GM19467 (cell line): ENCODE data around the gene PURA.

Experiments used
- ATAC-seq: cut with Tn5 transposase; IDR thresholded peaks from one replicate; pipeline ENCODE4 v1.9.1; 2021; ENCODE audit warnings: mild to moderate bottlenecking, moderate library complexity; ENCODE audit not compliant: unreplicated experiment

PURA gene

DNA sequence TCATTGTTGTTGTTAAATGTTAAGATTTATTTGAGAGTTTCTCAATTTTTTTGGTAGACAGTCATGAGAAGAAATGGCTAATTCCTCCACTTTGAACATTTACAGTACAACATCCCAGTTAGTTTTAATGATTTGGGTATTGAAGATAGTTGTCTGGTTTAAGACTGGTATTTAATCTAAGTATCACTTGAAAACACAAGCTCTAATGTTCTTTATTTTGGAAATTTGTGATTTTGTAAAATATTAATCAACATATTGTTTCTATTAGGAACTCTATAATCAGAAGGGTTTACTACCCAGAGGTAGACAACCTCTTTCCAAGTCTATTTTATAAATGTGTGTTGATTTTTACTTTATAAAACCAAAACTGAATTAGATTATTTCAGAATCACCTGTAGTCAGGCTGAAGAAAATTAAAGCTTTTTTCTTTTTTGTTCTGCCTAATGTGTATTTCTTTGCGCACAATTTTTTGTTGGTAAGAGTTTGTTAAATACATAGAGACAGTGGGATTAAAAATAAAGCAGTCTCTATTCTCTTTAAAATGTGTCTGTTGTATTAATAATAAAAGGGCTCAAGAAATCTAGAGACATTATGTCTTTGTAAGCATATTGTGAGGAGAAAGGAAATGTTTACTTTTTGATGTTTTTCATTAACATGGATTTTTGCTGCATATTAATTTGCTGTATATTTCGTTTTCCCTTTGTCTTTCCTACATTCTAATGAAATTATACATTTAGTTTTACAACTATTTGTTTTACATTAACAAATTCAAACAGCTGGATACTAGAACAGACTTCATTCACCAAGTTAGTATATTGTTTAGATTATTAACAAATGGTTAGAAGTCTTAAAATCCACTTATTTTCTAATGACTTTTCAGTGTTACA, 3.9 kb upstream of the PURA start:
- ATAC-seq, result no peak

DNA sequence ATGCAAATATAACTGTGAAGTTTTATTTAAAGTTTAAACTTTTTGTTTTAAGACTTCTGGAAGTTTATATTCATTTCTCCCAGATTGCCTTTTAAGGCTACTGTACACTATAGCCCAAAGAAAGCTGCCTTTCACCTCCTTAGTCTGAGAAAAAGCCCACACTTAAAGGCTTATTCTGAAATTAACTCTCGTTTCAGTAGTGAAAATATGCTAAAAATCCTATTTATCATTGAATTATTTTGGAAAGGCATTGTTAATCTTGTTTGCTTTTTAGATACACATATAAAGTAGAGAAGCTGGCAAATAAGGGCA, 3.3 kb upstream of the PURA start:
- ATAC-seq, result no peak

DNA sequence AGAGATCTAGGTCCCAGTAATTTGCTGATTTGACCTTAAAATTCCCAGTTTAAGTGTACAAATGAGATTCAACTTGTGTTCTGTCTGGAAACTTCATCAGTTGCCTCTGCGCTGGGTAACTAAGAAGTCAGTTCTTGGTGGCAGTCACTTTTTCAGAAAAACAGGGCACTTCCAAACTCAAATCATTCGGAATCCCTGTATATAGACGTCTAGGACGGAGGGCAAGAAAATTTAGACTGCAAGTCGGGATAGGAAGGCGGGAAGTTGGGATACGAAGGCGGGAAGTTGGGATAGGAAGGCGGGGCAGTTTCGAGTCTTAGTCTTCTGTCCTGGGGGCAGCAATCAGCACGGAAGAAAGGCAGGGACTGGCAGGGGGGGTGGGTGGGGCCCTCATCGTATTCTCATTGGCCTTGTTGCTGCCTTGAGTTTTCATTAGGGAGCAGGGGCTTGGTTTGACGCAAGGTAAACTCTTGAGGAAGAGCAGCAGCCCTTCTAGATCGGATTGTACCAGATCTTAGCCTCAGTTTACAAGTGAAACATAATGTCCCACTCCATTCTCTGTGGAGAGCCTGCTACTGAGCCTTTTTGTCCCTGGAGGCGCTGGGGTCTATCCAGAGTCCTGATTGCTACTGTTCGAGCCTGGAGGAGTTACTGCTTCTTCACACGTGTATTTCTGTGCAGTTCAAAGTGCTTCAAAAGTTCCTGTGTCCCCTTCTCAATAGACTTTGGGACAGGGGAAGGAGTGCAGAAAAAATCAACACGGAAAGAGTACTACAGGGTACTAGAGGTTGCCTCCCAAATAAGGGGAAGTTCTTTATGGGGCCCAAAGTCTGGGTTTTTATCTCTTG, 2.7 kb upstream of the PURA start:
- no peak for ATAC-seq

DNA sequence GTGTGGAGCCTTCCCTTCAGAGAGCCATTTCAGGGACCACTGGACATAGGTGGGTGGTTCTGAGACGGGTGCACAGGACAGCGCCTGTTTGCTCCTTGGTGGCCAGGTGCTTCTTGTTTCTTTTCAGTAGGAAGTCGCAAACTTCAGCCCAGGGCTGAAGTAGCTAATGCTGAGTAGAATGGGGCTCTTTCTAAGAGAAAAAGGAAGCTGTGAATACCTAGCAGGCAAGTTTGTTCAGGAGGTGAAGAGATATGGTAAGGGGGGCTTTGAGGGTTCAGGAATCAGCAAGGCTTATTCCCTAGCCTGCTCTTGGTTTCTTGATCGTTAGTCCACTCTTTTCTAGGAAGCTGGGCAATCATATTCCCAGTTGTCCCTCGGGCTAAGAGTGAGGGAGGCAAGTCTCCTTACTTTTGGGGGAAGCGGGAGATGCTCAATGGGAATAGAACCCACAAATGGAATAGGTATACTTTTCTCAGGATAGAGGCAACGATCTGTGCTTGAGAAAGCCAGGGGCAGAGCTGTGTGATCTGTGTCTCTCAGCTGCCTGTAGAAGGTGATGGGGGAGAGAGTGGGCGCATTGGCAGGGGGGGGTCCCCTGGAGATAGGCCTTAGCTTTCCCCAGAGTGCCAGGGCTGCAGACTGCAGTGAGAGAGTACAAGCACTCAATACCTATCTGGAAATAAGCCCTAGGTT, 1.9 kb upstream of the PURA start:
- no peak for ATAC-seq

DNA sequence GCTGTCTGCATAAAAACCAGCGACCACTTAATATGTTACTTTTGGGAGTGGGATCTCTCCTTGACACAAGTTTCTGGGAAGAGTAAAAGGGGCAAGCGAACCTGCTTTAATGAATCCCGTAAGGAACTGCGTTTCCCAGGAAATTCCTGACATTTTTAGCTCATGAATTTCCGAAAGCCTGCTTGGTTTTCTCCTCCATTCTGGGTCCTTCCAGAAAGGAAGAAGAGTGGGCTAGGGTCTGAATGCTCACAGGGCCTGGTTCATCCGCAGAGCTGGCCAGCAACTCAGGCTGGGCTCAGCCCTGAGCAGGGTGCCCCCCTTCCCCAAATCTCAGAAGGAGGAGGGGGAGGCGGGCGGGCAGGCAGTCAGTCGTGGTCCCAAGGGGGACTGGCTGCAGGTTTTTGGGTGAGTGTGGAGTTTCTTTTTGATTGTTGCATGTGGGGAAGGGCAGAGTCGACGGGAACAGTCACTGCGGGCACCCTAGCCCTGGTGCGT, 1.2 kb upstream of the PURA start:
- no peak for ATAC-seq

DNA sequence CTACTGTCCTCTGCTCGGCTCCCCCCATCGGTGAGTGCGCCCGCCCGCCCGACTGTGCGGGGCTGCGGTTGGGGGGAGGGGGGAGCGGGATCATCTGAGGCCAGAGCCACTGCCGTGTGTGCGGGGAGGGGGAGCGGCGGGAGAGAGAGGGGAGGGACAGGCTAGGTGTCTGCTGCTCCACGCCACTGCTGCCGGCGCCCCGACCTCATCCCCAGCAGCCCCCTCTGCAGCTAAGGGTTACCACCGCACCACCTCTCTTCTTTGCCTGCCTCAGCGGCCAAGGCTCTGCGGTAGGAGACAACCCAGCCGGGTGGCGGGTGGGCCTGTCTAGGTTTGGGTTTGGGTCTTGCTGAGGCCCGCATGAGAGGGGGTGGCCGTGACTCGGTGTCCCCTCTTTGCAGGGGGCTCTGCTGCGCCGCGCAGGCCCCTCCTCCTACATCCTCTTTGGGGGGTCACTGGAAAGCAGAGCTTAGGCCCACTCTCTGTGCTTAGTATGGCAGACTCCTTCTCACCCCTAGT, 670 bp upstream of the PURA start:
- ATAC-seq, result no peak

DNA sequence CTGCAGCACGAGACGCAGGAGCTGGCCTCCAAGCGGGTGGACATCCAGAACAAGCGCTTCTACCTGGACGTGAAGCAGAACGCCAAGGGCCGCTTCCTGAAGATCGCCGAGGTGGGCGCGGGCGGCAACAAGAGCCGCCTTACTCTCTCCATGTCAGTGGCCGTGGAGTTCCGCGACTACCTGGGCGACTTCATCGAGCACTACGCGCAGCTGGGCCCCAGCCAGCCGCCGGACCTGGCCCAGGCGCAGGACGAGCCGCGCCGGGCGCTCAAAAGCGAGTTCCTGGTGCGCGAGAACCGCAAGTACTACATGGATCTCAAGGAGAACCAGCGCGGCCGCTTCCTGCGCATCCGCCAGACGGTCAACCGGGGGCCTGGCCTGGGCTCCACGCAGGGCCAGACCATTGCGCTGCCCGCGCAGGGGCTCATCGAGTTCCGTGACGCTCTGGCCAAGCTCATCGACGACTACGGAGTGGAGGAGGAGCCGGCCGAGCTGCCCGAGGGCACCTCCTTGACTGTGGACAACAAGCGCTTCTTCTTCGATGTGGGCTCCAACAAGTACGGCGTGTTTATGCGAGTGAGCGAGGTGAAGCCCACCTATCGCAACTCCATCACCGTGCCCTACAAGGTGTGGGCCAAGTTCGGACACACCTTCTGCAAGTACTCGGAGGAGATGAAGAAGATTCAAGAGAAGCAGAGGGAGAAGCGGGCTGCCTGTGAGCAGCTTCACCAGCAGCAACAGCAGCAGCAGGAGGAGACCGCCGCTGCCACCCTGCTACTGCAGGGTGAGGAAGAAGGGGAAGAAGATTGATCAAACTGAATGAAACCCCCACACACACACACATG, 654 bp downstream of the PURA start:
- peak; percentile 32 for ATAC-seq

DNA sequence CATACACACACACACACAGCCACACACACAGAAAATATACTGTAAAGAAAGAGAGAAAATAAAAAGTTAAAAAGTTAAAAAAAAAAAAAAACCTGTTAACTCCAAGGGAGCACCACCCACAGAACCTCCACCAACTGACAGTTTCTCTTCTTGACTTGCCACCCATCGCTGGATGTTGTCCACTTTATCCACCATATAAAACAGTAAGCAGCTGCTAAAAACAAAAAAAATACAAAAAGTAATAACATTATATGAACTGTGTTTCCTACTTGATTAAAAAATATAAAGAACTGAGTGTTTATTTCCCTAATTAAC, 1.2 kb downstream of the PURA start:
- no peak for ATAC-seq

DNA sequence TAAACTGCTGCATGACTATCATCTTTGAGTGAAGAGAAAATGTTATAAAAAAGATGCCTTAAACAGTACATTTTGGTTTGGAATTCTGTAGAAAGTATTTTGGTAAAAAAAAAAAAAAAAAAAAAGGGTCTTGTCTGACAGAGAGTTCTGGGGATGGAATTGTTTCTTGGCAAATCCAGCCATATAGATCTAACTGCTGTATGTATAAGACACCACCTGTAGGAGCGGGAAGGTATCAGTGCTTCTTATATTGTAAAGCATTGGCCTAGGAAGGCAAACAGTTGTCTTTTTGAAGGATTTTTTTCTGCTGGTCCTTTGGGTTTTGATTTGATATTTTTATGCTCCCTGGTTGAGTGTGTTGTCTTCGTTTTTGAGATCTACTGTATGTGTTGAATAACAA, 2.8 kb downstream of the PURA start:
- ATAC-seq, result no peak

DNA sequence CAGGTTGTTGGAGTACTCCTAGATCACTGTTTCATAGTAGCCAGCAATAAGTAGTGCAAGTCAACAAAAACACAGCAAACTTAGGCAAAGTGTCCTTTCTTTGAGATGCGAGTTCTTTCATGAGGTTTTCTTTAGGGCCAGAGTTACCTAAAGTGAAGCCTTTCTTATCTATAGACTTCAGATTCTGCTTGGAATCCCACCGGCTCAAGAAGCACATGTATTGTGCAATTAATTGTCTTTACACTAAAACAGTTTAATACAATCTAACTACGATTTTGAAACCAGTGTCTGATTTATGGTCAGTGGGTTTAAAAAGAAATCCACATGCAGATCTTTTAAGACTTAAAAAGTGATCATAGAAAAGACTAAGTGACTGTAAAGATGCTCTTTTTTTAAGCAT, 3.6 kb downstream of the PURA start:
- no peak for ATAC-seq

DNA sequence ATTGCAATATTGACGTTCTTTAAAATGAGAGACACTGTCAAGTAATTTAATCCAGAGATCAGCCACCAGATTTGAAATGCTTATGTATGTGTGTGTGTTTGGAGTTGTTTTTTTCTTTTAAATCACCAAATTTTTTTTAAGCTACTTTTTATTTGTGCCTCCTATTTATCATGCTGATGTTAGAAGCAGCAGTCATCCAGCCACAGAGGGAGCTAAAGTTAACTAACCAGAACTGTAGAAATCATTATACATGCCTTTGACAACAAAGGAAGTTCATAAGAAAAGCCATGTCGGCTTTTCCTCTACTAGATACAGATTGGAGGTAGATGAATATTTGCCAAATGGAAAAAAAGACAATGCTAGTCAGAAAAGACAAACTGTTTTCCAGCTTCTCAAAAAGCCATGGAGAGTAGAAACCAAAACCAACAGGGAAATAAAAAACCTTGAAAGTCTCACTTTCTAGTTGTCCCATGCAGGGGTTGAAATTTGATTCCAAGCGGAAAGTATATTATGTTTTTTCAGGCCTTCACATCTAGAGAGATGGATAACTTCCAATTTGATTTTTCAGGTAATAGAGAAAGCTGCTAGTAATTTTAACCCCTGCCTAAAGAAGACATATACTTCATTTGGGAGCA, 4.5 kb downstream of the PURA start:
- no peak for ATAC-seq

DNA sequence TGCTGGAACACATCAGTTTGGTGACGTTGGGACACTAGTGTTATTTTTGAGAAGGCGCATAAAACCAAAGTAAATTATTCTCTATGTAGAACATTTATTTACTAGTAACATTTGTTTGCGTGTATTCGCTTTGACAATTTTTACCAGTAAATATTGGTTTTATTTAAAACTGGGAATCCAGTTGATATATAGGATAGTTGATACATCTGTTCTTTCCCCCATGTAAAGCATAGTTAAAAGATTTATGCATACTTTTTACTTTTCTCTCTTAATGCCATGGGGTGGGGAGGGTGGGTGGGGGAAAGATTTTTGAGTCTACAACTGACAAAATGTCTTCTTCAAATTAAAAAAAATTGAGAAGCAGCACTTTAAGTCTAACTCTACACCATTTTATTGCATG, 11.7 kb downstream of the PURA start, which contains the start of gene IGIP:
Gene IGIP, plus strand, starts transcription at position 301 of the 400 bp plus-strand sequence. CDS start 2,540 bp downstream, outside the sequence.
- no peak for ATAC-seq

DNA sequence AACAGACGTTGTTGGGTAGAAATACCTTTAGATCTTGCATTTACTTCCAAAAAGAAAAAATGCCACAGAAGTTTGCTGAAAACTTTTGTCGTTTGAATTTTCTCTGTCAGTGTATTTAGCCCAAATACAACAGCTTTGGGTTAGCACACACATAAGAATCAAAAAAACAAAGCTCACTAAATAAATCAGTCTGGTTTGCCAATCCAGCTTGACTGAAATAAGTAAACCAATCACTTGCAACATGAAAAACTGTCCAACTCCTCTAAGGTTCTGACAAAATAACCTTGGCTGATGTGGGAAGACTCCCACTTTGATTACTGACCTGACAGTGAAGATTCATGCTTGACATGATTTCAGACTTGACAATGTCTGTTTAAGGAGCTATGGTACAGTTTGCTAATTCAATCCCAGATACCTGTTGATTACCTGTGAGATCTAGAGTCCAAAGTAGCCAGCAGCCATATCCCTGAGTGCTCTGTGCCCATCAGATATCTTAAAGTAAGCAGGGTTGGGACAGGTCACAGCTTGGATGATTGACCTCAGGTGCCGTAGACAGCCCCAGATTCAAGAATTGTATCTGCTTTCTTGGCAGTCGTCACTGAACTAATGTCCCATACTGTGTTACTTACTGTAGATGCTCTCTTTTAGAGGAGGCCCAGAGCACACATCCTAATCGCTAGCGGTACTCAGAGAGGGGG, 12.6 kb downstream of the PURA start:
- no peak for ATAC-seq

DNA sequence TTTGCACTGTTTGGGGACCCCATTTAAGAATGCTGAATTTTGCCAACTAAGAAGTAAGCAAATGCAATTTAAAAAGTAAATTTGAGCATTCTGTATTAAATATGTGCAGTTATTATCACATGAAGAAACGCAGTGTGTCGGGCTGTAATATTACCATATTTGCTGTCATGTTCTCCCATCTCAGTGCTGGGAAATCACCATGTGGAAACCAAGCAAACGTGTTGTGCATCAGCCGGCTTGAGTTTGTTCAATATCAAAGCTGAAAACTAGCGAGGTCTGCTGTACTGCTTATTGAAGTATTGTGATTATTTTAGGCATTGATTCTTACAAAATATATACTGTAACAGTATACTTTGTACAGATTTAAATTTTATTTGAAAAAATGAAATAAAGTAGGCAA, 14.5 kb downstream of the PURA start:
- ATAC-seq, result no peak

DNA sequence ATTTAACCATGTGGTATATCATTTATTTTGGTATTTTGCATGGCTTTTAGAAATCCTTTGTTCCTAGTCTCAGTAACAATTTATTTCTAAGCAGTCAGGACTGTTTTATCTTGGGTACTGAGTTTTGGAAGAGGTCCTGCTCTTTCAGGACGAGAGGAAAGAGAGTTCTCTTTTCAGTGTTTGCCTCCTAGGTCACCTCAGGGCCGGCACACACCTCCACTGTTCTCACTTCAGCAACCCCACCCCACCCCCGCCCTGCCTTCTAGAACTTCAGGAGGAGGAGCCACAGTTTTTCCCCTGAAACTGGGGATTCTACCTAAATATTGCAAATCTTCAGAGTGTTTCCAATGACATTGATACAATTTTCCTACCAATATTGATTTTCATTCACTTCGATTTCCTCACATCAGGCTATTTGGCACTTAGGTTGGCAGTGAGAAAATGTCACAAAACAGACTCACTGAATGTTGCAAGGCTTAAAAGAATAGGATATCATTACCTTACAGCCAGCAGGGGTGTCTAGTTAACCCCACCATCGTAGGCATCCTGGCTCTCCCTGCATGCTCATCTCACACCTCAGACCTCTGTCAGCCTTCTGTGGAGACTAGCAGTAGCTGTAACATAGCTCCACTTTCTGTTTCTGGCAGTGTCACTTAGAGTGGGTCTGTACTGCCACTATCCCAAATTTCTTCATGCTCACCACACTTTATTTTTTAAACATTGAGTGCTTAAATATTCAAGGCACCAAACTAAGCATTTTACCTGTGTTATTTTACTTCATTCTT, 17.2 kb downstream of the PURA start:
- no peak for ATAC-seq

DNA sequence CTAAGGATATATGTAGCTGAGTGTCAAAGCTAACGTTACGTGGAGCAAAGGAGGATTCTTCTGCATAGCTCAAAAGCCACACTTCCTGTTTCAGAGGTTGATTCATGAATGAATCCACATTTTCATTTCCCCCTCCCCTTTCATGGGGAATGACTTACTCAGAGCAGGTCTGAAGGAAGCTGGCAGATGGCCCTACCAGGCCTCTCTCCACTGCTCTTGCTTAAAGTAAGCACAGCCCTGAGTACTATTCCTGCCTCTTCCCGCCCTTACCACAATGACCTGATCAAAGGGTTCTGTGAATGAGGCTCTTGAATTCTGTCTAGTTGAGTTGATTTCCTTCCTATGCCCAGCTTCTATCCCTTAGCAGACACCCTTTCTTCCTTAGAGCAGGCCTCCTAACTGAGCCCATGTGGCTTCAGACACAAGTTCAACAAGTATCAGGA, 18.1 kb downstream of the PURA start:
- no peak for ATAC-seq

DNA sequence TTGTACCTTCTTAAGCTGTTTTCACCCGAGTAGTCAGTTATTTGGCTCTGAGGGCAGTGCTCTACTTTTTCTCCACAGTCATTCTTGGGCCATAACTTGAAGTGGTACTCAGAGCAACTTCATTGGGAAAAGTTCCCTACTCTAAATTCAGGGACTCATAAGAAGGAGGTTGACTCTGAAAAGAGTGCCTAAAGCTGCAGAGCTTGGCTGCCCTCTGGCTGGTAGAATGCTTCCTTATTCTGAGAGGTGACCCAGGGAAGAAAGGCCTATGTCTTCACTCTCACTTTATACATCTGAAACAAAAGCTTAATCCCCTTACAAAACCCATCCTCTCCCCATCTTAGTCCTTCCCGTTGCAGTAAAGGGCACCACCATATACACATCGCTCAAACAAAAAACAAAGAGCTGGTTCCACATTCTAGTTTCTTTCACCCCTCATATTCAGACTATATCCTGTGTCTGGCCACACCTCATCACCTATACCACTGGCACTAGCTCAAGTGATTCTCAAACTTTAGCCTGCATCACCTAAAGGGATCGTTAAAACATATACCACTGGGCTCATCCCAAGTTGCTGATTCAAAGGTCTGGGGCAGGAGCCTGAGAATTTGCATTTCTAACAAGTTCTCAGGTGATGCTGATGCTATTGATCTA, 19.7 kb downstream of the PURA start:
- ATAC-seq, result no peak
